ENCODE results near the gene PSD4. TPM values are rescaled to one million over a fixed set of nuclear protein-coding genes. Genes with fewer than 3 reads are reported as not detected.

PSD4 gene
- total RNA-seq, 2 donors from 2014 or later = 174 to 200 TPM

DNA sequence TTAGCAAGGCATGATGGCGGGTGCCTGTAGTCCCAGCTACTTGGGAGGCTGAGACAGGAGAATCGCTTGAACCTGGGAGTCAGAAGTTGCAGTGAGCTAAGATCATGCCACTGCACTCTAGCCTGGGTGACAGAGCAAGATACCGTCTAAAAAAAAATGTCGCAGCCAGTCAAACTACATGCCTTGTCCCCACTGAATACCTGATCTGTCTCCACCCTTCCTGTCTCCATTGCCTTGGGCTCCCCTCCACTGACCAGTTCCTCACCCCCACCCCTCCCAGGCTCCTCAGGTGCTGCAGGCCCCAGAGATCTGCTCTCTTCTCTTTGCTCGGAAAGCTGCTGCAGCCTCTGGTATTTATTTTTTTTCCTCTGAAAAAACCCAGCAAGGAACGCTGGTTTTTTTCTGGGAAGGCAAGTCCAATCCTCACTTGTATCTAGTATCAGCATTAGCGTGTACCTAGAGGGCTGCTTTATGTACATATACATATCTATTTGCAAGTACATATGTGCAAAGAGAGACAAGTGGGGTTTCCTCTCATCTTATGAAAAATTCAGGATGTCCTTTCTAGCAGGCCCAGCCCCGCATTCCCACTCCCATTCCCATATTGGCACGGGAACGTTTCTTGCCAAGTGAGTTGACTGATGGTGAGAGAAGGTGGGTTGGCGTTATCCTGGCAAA lies 4.4 kb downstream of the PSD4 start:
- no peaks in the 10 kb centered on the region for H3K9me3 Mint-ChIP-seq
- H3K27me3 Mint-ChIP-seq (ENCODE audit: low read depth) = no peaks in the 10 kb centered on the region
- DNase-seq (no peak), ATAC-seq (replicated peaks in 1 of 2) (no peak)
- H3K4me1 Mint-ChIP-seq (ENCODE audit: low read depth) = peaks cover 81% of the 10 kb centered on the region
- H3K27ac Mint-ChIP-seq = peak overlapping the region; percentile 66
- H3K36me3 Mint-ChIP-seq (ENCODE audit: insufficient read depth in 2 of 2) = peaks cover 15 to 28% of the 10 kb centered on the region in 2 donors
- peak overlapping the region; percentile 68 to 88 for H3K4me3 Mint-ChIP-seq

DNA sequence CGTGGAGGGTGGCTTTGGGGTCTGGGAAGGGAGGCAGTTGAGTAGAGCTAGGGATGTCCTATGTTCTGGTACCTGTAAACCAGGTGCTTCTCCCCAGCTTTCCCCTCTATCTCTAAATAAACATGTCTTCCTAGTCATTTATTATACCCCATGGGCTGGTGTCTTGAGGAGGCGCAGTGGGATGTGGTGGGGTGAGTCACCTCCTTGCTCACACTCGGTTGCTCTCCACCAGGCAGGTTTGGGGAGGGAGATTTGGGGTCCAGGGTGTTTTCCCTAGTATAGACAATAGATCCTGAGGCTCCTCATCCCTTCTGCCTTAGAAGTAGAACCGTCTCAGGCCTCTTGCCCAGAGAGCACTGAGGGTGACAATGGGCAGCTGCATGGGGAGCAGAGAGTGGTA lies 5.1 kb downstream of the PSD4 start:
- ATAC-seq (replicated peaks in 1 of 2) (peak; percentile 56 to 59), DNase-seq (peak; percentile 66 to 82)
- Mint-ChIP-seq H3K4me1 (ENCODE audit: low read depth) (peaks cover 81% of the 10 kb centered on the region), H3K36me3 (ENCODE audit: insufficient read depth in 2 of 2) (peaks cover 16 to 34% of the 10 kb centered on the region in 2 donors), H3K27ac (peak overlapping the region; percentile 66), H3K27me3 (ENCODE audit: low read depth) (no peaks in the 10 kb centered on the region), H3K9me3 (no peaks in the 10 kb centered on the region), H3K4me3 (peak overlapping the region; percentile 68 to 88)

DNA sequence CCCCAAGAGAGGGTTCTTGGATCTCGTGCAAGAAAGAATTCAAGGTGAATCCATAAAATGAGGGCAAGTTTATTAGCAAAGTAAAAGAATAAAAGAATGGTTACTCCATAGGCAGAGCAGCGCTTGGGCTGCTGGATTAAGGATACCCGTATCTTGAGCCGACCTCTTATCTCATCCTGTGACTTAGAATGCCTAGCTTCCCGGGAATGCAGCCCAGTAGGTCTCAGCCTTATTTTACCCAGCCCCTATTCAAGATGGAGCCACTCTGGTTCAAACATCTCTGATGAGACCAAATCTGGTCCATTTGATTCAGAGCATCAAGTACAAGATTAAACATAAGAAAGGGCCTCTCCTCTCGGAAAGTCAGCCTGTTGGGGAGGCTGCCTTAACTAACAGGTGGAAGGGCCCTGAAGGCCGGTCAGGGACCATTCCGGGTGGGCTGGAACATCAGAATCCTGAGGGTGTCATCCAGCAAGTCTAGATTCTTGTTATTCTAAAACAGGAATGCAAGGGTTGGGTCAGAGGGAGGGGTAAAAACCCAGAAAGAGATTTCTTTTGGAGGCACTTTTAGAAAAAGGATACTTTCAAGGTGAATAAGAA lies 5.8 kb downstream of the PSD4 start:
- Mint-ChIP-seq H3K4me3 (peak overlapping the region; percentile 68 to 88), H3K27ac (peak overlapping the region; percentile 66), H3K27me3 (ENCODE audit: low read depth) (no peaks in the 10 kb centered on the region), H3K4me1 (ENCODE audit: low read depth) (peaks cover 86% of the 10 kb centered on the region), H3K9me3 (no peaks in the 10 kb centered on the region), H3K36me3 (ENCODE audit: insufficient read depth in 2 of 2) (peaks cover 18 to 36% of the 10 kb centered on the region in 2 donors)
- ATAC-seq (replicated peaks in 1 of 2) (no peak), DNase-seq (no peak)

DNA sequence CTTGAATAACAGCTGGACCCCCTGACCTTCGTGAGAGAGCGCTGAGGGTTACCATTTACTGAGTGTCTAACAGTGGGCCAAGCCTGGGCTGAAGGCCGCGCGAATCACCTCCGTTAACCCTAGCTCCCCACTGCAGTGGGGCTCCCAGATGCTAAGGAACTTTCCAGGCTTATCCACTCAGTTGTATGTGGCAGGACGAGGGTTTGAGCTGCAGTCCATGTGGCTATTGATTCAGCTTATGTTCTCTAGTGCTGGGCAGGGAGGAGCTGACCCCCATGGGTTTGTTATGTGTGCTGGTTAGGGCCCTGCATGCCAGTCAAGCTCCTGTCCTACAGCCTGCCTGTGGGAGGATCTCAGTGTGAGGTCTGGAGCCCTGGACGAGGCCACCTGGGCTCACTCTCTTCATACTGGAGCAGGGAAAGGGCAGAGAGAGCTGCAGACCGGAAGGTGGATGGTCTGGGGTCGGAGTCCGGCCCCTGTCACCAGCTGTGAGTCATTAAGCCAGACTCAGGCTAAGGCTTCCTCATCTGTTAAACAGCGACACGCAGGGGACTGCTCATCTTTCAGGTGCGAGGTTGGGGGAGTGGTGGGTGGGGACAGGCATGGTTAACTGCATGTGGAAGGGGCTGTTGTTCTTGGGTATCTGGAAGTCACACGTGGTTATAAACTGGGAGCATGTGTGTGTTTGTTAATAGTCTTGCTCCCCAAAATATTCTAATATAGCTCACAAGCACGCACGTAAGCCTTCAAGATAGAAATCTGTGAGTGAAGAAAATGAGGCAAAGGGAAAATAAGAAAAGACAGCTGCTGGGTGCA lies 6.6 kb downstream of the PSD4 start:
- DNase-seq (peak in 1 of 2 donors; percentile 45), ATAC-seq (replicated peaks in 1 of 2) (peak; percentile 44 to 58)
- Mint-ChIP-seq H3K27me3 (ENCODE audit: low read depth) (no peaks in the 10 kb centered on the region), H3K27ac (peak overlapping the region; percentile 91), H3K4me1 (ENCODE audit: low read depth) (peaks cover 92% of the 10 kb centered on the region), H3K36me3 (ENCODE audit: insufficient read depth in 2 of 2) (peaks cover 16 to 33% of the 10 kb centered on the region in 2 donors), H3K4me3 (peak overlapping the region; percentile 68 to 88), H3K9me3 (no peaks in the 10 kb centered on the region)

DNA sequence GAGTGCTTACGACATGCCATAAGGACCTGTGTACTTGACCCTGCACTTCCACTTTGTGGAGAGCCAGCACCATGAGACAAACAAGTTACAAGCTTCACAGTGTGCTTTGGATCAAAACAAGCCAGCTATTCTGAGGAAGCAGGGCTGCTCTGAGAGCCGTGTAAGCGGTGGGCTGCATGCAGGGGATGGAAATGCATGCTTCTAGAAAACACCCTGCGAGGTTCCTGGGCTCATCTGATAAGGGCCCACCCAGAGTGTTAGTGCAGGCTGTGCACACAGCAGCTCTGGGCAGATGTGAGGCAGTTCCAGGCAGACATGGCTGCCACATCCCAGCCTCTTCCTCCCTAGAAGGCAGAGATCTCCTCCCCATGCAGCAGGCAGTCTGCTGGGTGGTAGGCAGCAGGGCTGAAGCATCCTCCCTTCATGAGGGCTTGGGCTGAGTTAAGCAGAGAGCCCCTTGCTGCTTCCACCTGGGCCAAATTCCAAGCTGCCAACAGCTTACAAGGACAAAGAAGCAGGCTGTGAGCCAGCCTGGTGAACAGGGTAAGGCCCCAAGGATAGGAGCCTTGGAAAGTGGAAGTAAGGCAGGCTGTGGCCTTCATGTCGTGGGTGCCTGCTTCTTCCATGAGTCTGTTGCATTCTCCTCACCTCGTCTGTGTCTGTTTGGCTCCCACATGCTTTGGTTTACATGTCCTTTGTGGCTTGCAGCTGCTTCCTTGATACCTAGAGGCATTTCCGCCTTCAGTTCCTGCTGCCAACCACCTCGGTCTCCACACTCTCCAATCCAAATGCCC lies 7.7 kb downstream of the PSD4 start:
- H3K27me3 Mint-ChIP-seq (ENCODE audit: low read depth) = no peaks in the 10 kb centered on the region
- ATAC-seq (replicated peaks in 1 of 2) = no peak
- no peaks in the 10 kb centered on the region for H3K9me3 Mint-ChIP-seq
- DNase-seq = no peak
- peak overlapping the region; percentile 91 for H3K27ac Mint-ChIP-seq
- peaks cover 96% of the 10 kb centered on the region for H3K4me1 Mint-ChIP-seq (ENCODE audit: low read depth)
- peaks cover 22 to 28% of the 10 kb centered on the region in 2 donors for H3K36me3 Mint-ChIP-seq (ENCODE audit: insufficient read depth in 2 of 2)
- peak overlapping the region; percentile 68 to 88 for H3K4me3 Mint-ChIP-seq

DNA sequence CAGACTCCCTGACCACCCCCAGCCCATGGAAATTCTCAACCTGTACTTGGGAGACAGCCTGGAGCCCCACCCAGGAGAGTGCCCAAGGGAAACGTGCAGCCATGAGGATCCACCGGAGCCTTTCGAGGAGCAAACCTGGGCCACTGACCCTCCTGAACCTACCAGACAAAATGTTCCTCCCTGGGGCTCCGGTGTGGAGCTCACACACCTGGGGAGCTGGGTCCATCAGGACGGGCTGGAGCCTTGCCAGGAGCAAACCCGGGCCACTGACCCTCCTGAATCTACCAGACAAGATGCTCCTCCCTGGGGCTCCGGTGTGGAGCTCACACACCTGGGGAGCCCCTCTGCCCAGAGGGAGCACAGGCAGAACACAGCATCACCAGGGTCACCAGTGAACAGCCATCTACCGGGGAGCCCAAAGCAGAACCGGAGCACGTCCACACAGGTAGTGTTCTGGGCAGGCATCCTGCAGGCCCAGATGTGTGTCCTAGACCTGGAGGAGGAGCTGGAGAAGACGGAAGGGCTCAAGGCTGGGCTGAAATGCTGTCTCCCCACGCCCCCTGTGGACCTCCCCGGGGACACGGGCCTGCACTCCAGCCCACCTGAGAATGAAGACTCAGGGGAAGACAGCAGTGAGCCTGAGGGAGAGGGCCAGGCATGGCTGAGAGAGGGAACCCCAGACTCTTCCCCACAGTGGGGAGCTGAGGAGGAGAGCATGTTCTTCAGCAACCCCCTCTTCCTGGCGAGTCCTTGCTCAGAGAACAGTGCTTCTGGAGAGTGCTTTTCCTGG lies 8.9 kb downstream of the PSD4 start:
- Mint-ChIP-seq H3K9me3 (no peaks in the 10 kb centered on the region), H3K27ac (peak overlapping the region; percentile 24), H3K4me1 (ENCODE audit: low read depth) (peaks cover 89% of the 10 kb centered on the region), H3K36me3 (ENCODE audit: insufficient read depth in 2 of 2) (peaks cover 23 to 26% of the 10 kb centered on the region in 2 donors), H3K4me3 (no peak overlapping the region), H3K27me3 (ENCODE audit: low read depth) (no peaks in the 10 kb centered on the region)
- DNase-seq = no peak
- ATAC-seq (replicated peaks in 1 of 2) = no peak

DNA sequence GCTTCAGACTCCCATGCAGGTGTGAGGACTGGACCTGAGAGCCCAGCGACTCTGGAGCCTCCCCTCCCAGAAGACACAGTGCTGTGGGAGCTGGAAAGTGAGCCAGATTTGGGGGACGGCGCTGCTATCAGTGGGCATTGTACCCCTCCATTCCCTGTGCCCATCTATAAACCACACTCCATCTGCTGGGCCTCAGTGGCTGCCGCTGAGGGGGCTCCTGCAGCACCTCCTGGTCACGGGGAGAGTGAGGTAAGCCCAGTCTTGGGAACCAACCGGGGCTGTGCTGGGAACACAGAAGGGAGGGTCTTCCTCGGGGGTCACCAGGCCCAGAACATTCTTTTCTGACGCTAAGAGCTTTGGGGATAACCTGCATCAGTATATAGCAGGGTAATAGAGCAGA lies 9.5 kb downstream of the PSD4 start:
- Mint-ChIP-seq H3K9me3 (no peaks in the 10 kb centered on the region), H3K27me3 (ENCODE audit: low read depth) (no peaks in the 10 kb centered on the region), H3K4me3 (no peak overlapping the region), H3K27ac (peak overlapping the region; percentile 61), H3K36me3 (ENCODE audit: insufficient read depth in 2 of 2) (peaks cover 24 to 26% of the 10 kb centered on the region in 2 donors), H3K4me1 (ENCODE audit: low read depth) (peaks cover 89% of the 10 kb centered on the region)
- ATAC-seq (replicated peaks in 1 of 2) (no peak), DNase-seq (no peak)

DNA sequence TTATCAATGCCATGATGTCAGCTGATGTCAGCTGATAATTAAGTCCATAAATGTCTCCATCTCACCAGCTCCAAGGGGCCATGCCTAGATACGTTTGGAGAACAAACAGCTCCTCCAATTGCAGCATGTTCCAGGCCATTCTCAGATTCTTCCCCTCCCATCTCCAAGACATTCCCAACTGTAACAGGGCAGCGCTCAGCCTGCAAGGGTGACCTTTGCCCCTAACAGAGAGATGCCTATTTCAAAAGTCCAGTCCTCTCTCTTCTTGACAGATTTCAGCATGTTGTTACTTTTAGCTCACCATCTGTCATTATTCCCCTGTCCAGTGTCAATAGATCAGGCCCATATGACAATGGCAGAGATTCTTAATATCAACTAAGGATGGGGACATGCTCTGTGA lies 9.9 kb downstream of the PSD4 start:
- Mint-ChIP-seq H3K4me3 (peak overlapping the region in 1 of 2 donors; percentile 5), H3K36me3 (ENCODE audit: insufficient read depth in 2 of 2) (peaks cover 24 to 25% of the 10 kb centered on the region in 2 donors), H3K4me1 (ENCODE audit: low read depth) (peaks cover 87% of the 10 kb centered on the region), H3K9me3 (no peaks in the 10 kb centered on the region), H3K27me3 (ENCODE audit: low read depth) (no peaks in the 10 kb centered on the region), H3K27ac (peak overlapping the region; percentile 61)
- ATAC-seq (replicated peaks in 1 of 2) (no peak), DNase-seq (no peak)

DNA sequence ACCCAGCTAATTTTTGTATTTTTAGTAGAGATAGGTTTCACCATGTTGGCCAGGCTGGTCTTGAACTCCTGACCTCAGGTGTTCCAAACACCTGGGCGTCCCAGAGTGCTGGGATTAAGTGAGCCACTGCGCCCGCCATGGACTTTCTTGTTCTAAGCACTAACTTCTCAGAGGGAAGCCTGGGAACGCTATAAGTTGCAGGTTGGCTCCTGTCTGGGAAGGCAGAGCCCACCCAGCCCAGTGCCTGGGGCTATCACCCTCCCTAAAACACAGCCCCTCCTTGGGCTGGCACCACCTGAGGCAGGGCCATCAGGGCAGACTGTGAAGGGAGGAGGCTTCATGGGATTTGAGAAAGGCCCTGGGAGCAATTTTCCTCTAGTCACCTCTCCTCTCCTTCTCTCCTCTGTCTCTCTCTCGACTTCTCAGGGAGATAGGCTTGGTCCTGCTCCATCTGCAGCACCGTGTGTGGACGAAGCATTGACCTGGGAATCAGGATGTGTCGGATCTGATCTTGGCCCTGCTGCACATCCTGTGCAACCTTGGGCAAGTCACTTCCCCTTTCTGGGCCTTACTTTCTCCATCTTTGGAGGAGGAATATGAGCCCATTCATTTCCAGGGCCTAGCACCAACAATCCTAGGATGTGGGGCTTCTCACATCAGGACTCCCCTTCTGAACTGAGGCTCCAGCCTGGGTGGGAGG lies 10.9 kb downstream of the PSD4 start:
- no peak for ATAC-seq (replicated peaks in 1 of 2)
- Mint-ChIP-seq H3K4me3 (peak overlapping the region in 1 of 2 donors; percentile 26), H3K27ac (peak overlapping the region; percentile 11), H3K36me3 (ENCODE audit: insufficient read depth in 2 of 2) (peaks cover 26 to 27% of the 10 kb centered on the region in 2 donors), H3K27me3 (ENCODE audit: low read depth) (no peaks in the 10 kb centered on the region), H3K4me1 (ENCODE audit: low read depth) (peaks cover 85% of the 10 kb centered on the region), H3K9me3 (no peaks in the 10 kb centered on the region)
- no peak for DNase-seq

DNA sequence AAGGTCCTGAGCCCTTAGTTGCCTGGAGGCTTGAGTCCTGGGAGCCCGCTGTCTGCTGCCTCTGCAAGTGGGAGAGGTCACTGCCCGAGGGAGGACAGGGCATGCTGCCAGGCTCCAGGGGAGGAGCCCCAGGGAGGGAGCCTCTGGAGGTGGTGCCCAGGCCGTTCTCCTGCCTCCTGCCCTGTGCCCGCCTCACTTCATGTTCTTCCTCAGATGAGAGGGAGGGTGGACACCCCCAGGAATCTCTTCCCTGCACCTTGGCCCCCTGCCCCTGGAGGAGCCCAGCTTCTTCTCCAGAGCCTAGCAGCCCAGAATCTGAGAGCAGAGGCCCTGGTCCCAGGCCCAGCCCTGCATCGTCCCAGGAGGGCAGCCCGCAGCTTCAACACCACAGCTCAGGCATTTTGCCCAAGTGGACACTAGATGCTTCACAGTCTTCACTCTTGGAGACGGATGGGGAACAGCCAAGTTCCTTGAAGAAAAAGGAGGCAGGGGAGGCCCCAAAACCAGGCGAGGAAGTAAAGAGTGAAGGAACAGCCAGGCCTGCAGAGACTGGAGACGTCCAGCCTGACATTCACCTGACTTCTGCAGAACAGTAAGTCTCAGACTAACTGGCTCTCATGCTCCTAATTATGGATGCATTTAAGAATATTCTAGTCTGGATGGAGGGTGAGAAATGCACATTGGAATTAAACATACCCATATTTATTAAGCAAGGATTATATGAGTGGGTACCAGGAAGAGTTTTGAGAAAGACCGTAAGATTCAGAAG lies 12.1 kb downstream of the PSD4 start:
- peak overlapping the region in 1 of 2 donors; percentile 6 for H3K4me3 Mint-ChIP-seq
- H3K27me3 Mint-ChIP-seq (ENCODE audit: low read depth) = no peaks in the 10 kb centered on the region
- DNase-seq = no peak
- ATAC-seq (replicated peaks in 1 of 2) = no peak
- H3K36me3 Mint-ChIP-seq (ENCODE audit: insufficient read depth in 2 of 2) = peaks cover 26 to 30% of the 10 kb centered on the region in 2 donors
- peak overlapping the region; percentile 48 for H3K27ac Mint-ChIP-seq
- no peaks in the 10 kb centered on the region for H3K9me3 Mint-ChIP-seq
- peaks cover 79% of the 10 kb centered on the region for H3K4me1 Mint-ChIP-seq (ENCODE audit: low read depth)

DNA sequence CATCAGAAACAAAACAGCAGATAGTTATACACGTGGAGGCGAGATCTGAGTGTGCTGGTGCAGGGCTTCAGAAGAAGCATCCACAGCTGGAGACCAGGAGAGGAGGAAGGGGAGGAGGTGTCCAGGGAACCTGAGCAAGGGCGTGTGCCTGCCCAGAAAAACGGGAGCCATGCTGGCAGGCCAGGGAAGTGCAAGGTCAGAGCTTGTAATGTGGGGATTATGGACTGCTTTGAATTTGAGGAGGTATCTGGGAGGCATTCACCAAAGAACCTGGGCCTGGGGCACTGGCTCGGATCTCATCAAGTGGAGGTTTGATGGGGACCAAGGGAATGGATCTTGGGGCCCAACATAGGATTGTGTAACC lies 12.6 kb downstream of the PSD4 start:
- Mint-ChIP-seq H3K9me3 (no peaks in the 10 kb centered on the region), H3K4me1 (ENCODE audit: low read depth) (peaks cover 73% of the 10 kb centered on the region), H3K27me3 (ENCODE audit: low read depth) (no peaks in the 10 kb centered on the region), H3K36me3 (ENCODE audit: insufficient read depth in 2 of 2) (peaks cover 26 to 28% of the 10 kb centered on the region in 2 donors), H3K27ac (peak overlapping the region; percentile 48), H3K4me3 (peak overlapping the region in 1 of 2 donors; percentile 6)
- no peak for DNase-seq
- no peak for ATAC-seq (replicated peaks in 1 of 2)

Data from activated T-cell treated with anti-CD3 and anti-CD28 coated beads, Interleukin-2, amount 50 U/mL, for 72 hours (primary cell).